Measurements from ENCODE around the gene TRIM52. TPM values are rescaled to one million over a fixed set of nuclear protein-coding genes. Genes with fewer than 3 reads are reported as not detected.
A peak's percentile ranks its signal among the peaks of the same experiment; 100 is the strongest.

Gene TRIM52
- total and polyA plus RNA-seq, 9 of the 15 experiments (the other 6 are each of a cell fraction or from before 2014, with no cell fraction given): 3.3 to 21.9 (median 13.5) TPM

GRCh38 chr5:181217111-181217802 is 43.7 kb downstream of the TRIM52 start (continued):
- TF ChIP-seq ZNF592 (IDR thresholded peaks at IDR 0.05) (peak; percentile 39; the same call in 1 of the 2 replicates), ZNF609 (CRISPR knock-in tag; IDR thresholded peaks at IDR 0.05; ENCODE audit: borderline replicate concordance) (0 out of 2 replicates have a peak, but pooled peaks have one; percentile 73), ZNF780A (CRISPR knock-in tag; IDR thresholded peaks at IDR 0.05) (no peak), MCM5 (IDR thresholded peaks at IDR 0.05; ENCODE audit: low read depth) (no peak), PHB2 (IDR thresholded peaks at IDR 0.05; ENCODE audit: low read depth) (no peak), DEAF1 (CRISPR knock-in tag; IDR thresholded peaks at IDR 0.05) (no peak), ZBTB5 (IDR thresholded peaks at IDR 0.05) (no peak), KDM1A (IDR thresholded peaks at IDR 0.05) (0 out of 4 replicates have a peak, but pooled peaks of 1 of the 2 experiments have one; percentile 6), ZFP91 (CRISPR knock-in tag; IDR thresholded peaks at IDR 0.05) (no peak), ID3 (CRISPR knock-in tag; IDR thresholded peaks at IDR 0.05) (no peak), ID3 (tag; IDR thresholded peaks at IDR 0.05) (0 out of 2 replicates have a peak, but pooled peaks have one; percentile 33)
